Right cardiac atrium (tissue), 5 donors: ENCODE data around the gene GATA1. TPM values are rescaled to one million over a fixed set of nuclear protein-coding genes. Genes with fewer than 3 reads are reported as not detected.

ENCODE experiments used
- ATAC-seq, 2 donors: fragments of 200-7000 bp; cut with Tn5 transposase; one replicate each; pipeline versions ENCODE4 v1.8.0 to v1.9.1; 2020; ENCODE audit warnings: moderate library complexity in 2 of 2, mild to moderate bottlenecking in 1 of 2
- DNase-seq, 3 donors: peaks; one replicate each; pipeline ENCODE4 v3.0.0-alpha.2; 2020
- H3K27ac ChIP-seq: one replicate; pipeline ENCODE4 v1.5.1; 2013; ENCODE audit warnings: mild to moderate bottlenecking, low read length, control low read depth, moderate library complexity
- H3K27me3 ChIP-seq: one replicate; pipeline ENCODE4 v1.6.1; 2013; ENCODE audit not compliant: control insufficient read depth, insufficient read depth
- H3K4me1 ChIP-seq: one replicate; pipeline ENCODE4 v1.6.1; 2013; ENCODE audit warnings: low read length; ENCODE audit not compliant: control insufficient read depth, insufficient read depth
- H3K4me3 ChIP-seq: one replicate; pipeline ENCODE4 v1.5.1; 2013; ENCODE audit warnings: low read length, control low read depth
- H3K9me3 ChIP-seq: one replicate; pipeline ENCODE4 v1.6.1; 2013; ENCODE audit warnings: low read length; ENCODE audit not compliant: control insufficient read depth
- WGBS: extraction: QIAGEN DNeasy Blood & Tissue Kit; methylation state at CpG from one replicate; pipeline ENCODE4 v1.1.7; 2013; 5-methylcytosine and 5-hydroxymethylcytosine counted together
- intact Hi-C, 4 donors: fragments of 100-400 bp; cut with DNase I; formaldehyde crosslinking; loops; one replicate each; pipeline versions ENCODE4 v1.11.0 to v1.14.0; 2022 to 2023
- polyA plus RNA-seq: library from polyadenylated mRNA; stranded (reverse); fragments of 200-250 nt; gene quantifications from one replicate; pipeline ENCODE4 v1.2.3, GENCODE V29; 2013
- total RNA-seq, 4 donors: library from RNA; stranded (reverse); fragmentation: NEBNext Ultra II Directional; extraction: Animal tissue kit (Norgen Biotek cat#: 25700); gene quantifications; one replicate each; pipeline ENCODE4 v1.2.1, GENCODE V29; 2021
- donor health status: healthy with polysubstance abuse.
- donor health status: DM: no; HTN: yes; CAD: no.
- donor health status: DM: no; HTN: no; CAD: no.
- donor health status: DM: no; HTN: yes; CAD: no; lungs with severe emphysema.
- donor health status: DM: yes; HTN: yes; CAD: no.

GATA1 gene
- total and polyA plus RNA-seq, 5 donors: not detected

GRCh38 chrX:48785186-48785539, 1.2 kb upstream of the GATA1 start:
- Histone ChIP-seq H3K4me1 (no peaks in the 10 kb centered on the region), H3K27ac (no peak overlapping the region), H3K27me3 (no peaks in the 10 kb centered on the region), H3K9me3 (no peaks in the 10 kb centered on the region), H3K4me3 (no peak overlapping the region)
- ATAC-seq: no peak
- no peak for DNase-seq
- 100% methylated on average over 1 of the region's 1 CpG for WGBS
- intact Hi-C loops: no loop called here

GRCh38 chrX:48785540-48786214, 713 bp upstream of the GATA1 start:
- Histone ChIP-seq H3K27ac (no peak overlapping the region), H3K9me3 (no peaks in the 10 kb centered on the region), H3K4me3 (no peak overlapping the region), H3K4me1 (no peaks in the 10 kb centered on the region), H3K27me3 (no peaks in the 10 kb centered on the region)
- DNase-seq: no peak
- intact Hi-C loops: no loop called here
- 72% methylated on average over 16 of the region's 16 CpGs for WGBS
- no peak for ATAC-seq

DNA sequence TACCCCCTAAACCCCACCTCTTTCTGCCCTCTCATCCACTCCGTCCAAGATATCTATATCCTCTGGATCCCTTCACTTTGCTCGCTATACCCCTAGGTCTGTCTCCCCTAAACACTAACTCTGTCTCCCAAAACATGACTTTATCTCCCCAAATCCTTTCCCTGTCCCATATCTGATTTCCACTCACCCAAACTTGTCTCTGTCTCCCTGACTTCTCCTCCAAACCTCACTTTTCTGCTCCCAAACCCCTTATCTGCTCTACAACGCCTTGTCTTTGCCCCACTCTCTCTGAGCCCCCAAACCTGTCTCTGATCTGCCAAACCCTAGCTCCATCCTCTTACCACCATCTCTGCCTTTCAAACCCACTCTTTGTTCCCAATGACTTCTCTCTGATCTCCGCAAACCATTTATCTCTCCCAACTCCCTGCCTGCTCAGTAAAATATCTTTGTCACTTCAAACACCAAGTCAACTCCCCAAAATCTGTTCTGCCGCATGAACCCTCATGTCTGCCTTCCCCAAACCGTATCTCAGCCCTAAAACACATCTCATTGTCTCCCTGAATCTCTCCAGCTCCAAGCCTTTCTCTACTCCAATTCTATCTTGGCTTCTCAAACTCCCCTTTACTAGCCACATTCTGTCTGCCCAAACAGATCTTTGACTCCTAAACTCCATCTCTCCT, 575 bp downstream of the GATA1 start:
- no peaks in the 10 kb centered on the region for H3K4me1 ChIP-seq
- no peak for ATAC-seq
- WGBS: 59% methylated on average over 6 of the region's 6 CpGs
- H3K27me3 ChIP-seq: no peaks in the 10 kb centered on the region
- H3K27ac ChIP-seq: no peak overlapping the region
- H3K4me3 ChIP-seq: no peak overlapping the region
- no peaks in the 10 kb centered on the region for H3K9me3 ChIP-seq
- no peak for DNase-seq
- intact Hi-C loops: no loop called here

DNA sequence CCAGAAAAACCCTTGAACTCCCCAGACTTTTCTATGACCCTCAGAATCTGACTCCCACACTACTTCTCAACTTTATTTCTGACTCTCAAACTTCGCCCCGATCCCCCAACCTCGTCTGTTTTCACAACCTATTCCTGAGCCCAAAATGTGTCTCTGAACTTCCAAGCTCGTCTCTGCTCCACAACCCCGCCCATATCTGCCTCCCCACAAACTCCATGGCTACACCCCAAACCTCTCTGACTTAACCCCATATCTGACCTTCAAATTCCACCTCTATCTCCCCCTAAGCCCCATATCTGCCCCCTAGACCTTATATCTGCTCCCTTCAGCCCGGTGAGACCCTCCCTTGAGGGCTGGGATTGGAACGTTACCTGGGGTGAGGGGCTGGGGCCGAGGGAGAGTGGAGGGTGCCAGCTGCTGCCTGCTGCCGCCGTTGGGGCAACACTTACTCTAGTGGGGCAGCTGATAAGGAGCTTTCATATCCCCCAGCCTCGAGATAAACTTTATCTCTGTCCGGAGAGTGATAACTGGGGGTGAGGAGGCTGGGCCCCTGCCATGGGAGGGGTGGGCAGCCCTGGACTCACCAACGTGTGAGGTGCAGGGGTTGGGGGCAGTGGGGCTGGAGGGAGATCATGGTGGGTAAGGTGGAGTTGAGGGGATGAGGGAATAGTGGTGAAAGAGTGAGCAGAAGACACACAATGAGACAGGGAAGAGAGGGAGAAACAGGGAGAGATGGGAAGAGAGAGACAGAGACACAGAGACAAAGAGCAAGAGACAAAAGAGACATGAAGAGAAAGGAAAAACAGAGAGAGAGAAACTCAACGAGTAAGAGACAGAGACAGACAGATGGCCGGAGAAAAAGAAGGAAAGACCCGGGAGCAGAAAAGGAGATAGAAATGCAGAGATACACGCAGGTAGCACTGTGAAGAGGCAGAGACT, 1.4 kb downstream of the GATA1 start:
- no peak for ATAC-seq
- DNase-seq: no peak
- Histone ChIP-seq H3K4me1 (no peaks in the 10 kb centered on the region), H3K27me3 (no peaks in the 10 kb centered on the region), H3K27ac (no peak overlapping the region), H3K9me3 (no peaks in the 10 kb centered on the region), H3K4me3 (no peak overlapping the region)
- intact Hi-C loops: no loop called here
- WGBS: 35% methylated on average over 17 of the region's 17 CpGs

DNA sequence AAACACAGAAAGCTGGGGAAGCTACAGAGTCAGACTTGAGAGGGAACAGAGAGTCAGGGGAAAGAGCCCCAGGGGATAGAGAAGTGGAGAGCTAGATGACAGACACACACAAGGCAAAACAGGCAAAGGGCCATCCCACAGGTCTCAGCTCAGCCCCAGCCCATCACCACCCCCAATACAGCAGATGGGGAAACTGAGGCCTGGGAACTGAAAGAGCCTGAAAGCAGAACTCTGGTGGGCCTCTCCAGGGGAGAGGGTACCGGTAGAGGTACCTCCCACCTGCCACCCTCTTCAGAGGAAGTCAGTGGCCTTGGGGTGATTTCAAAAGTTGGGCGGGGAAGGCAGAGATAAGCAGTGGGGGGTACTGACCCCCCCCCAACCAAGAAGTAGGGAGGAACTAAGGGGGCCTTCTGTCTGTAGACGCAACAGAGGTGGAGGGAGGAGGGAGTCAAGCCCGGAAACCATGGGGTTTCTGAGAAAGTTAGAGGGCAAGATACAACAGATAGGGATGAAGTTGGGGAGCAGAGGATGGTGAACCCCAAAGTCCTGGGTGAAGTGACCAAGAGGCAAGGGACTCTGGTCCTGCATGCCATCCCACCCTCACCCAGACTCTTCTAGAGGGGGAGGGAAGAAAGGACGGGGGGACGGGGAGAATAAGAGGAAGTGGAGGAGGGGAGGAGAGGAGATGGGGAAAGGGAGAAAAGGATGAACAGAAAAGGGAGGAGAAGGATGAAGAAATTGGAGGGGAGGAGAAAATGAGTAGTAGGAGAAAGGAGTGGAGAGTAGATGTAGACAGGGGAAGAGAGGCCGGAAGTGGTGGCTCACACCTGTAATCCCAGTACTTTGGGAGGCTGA, 3.2 kb downstream of the GATA1 start:
- no peak for ATAC-seq
- H3K9me3 ChIP-seq: no peaks in the 10 kb centered on the region
- 59% methylated on average over 7 of the region's 7 CpGs for WGBS
- no peaks in the 10 kb centered on the region for H3K4me1 ChIP-seq
- no peaks in the 10 kb centered on the region for H3K27me3 ChIP-seq
- no peak overlapping the region for H3K27ac ChIP-seq
- no peak for DNase-seq
- H3K4me3 ChIP-seq: no peak overlapping the region
- intact Hi-C loops: loop anchor here in 1 of 4 donors (10.0 kb wide), 1 partner anchor 45 kb away; no protein-coding TSS in a partner anchor

- no peak for DNase-seq
- H3K27ac ChIP-seq: no peak overlapping the region
- 62% methylated on average over 5 of the region's 5 CpGs for WGBS
- no peaks in the 10 kb centered on the region for H3K4me1 ChIP-seq
- H3K9me3 ChIP-seq: no peaks in the 10 kb centered on the region
- no peak for ATAC-seq
- intact Hi-C loops: loop anchor here in 1 of 4 donors (10.0 kb wide), 1 partner anchor 46 kb away; no protein-coding TSS in a partner anchor
- no peaks in the 10 kb centered on the region for H3K27me3 ChIP-seq
- no peak overlapping the region for H3K4me3 ChIP-seq
Observed at GRCh38 chrX:48790477-48790876, 4.1 kb downstream of the GATA1 start.

GRCh38 chrX:48791063-48791820, 4.9 kb downstream of the GATA1 start:
- no peaks in the 10 kb centered on the region for H3K9me3 ChIP-seq
- 83% methylated on average over 11 of the region's 11 CpGs for WGBS
- H3K27ac ChIP-seq: no peak overlapping the region
- H3K4me1 ChIP-seq: no peaks in the 10 kb centered on the region
- H3K4me3 ChIP-seq: no peak overlapping the region
- intact Hi-C loops: loop anchor here in 1 of 4 donors (10.0 kb wide), 1 partner anchor 46 kb away; no protein-coding TSS in a partner anchor
- H3K27me3 ChIP-seq: no peaks in the 10 kb centered on the region
- ATAC-seq (no peak), DNase-seq (no peak)

DNA sequence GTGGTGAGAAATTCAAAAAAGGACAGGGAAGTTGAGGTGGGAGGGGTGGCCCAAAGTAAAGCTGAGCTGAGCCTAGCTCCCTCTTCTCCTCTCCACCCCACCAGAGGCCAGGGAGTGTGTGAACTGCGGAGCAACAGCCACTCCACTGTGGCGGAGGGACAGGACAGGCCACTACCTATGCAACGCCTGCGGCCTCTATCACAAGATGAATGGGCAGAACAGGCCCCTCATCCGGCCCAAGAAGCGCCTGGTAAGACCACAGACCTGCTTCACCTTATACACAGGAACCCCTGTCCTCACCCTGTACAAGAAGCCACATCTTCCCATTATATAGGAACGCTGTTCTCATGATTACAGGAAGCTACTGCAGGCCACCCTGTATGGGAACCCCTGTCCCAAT, 5.8 kb downstream of the GATA1 start:
- no peaks in the 10 kb centered on the region for H3K4me1 ChIP-seq
- WGBS: 92% methylated on average over 7 of the region's 7 CpGs
- H3K9me3 ChIP-seq: no peaks in the 10 kb centered on the region
- H3K27me3 ChIP-seq: no peaks in the 10 kb centered on the region
- DNase-seq (no peak), ATAC-seq (no peak)
- intact Hi-C loops: loop anchor here in 1 of 4 donors (10.0 kb wide), 1 partner anchor 47 kb away; no protein-coding TSS in a partner anchor
- H3K27ac ChIP-seq: no peak overlapping the region
- no peak overlapping the region for H3K4me3 ChIP-seq

DNA sequence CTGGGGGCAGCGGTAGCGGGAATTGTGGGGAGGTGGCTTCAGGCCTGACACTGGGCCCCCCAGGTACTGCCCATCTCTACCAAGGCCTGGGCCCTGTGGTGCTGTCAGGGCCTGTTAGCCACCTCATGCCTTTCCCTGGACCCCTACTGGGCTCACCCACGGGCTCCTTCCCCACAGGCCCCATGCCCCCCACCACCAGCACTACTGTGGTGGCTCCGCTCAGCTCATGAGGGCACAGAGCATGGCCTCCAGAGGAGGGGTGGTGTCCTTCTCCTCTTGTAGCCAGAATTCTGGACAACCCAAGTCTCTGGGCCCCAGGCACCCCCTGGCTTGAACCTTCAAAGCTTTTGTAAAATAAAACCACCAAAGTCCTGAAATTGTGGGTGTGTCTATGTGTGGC, 7.5 kb downstream of the GATA1 start:
- intact Hi-C loops: loop anchor here in 1 of 4 donors (10.0 kb wide), 1 partner anchor 49 kb away; no protein-coding TSS in a partner anchor
- no peaks in the 10 kb centered on the region for H3K4me1 ChIP-seq
- ATAC-seq (no peak), DNase-seq (no peak)
- no peaks in the 10 kb centered on the region for H3K27me3 ChIP-seq
- 71% methylated on average over 4 of the region's 4 CpGs for WGBS
- H3K9me3 ChIP-seq: no peaks in the 10 kb centered on the region
- H3K27ac ChIP-seq: no peak overlapping the region
- no peak overlapping the region for H3K4me3 ChIP-seq
